ENCODE measurements around the gene GPSM1.

Gene GPSM1

DNA sequence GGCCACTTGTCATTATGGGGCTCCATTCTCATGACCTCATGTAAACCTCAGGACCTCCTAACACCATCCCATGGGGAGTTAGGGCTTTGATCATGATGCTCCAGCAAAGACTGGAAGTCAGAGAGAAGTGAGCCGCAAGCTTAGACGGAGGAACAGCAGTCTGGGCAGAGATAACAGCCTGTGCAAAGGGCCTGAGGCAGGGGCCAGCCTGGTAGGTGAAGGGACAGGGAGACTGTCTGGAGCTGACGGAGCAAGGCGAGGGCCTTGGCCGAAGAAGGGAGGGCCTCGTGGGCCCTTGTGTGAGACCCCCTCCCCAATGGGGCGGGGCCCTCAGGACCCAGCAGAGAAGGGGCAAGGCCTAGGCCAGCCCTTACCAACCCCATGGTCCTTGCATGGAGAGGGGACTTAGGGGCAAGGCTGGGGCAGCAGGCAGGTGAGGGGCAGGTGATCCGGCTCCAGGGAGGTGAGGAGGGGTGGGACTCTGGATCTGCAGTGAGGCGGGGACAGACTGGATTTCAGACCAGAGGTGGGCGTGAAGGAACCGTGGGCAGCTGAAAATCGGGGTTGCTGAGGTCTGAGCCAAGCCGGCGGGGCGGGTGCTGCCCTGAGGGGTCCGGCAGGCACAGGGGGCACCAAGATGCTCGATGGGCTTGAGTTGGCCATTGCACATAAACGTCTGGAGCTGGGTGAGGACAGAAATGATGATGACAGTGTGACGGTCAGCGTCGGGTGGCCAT is 17.4 kb downstream of the GPSM1 start:
- no peak for DNase-seq (ENCODE audit: extremely low read depth, low read depth)
- TF ChIP-seq, protein P1, sequence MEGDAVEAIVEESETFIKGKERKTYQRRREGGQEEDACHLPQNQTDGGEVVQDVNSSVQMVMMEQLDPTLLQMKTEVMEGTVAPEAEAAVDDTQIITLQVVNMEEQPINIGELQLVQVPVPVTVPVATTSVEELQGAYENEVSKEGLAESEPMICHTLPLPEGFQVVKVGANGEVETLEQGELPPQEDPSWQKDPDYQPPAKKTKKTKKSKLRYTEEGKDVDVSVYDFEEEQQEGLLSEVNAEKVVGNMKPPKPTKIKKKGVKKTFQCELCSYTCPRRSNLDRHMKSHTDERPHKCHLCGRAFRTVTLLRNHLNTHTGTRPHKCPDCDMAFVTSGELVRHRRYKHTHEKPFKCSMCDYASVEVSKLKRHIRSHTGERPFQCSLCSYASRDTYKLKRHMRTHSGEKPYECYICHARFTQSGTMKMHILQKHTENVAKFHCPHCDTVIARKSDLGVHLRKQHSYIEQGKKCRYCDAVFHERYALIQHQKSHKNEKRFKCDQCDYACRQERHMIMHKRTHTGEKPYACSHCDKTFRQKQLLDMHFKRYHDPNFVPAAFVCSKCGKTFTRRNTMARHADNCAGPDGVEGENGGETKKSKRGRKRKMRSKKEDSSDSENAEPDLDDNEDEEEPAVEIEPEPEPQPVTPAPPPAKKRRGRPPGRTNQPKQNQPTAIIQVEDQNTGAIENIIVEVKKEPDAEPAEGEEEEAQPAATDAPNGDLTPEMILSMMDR (IDR thresholded peaks at IDR 0.05; ENCODE audit: low read depth, low read length) = no peak

DNA sequence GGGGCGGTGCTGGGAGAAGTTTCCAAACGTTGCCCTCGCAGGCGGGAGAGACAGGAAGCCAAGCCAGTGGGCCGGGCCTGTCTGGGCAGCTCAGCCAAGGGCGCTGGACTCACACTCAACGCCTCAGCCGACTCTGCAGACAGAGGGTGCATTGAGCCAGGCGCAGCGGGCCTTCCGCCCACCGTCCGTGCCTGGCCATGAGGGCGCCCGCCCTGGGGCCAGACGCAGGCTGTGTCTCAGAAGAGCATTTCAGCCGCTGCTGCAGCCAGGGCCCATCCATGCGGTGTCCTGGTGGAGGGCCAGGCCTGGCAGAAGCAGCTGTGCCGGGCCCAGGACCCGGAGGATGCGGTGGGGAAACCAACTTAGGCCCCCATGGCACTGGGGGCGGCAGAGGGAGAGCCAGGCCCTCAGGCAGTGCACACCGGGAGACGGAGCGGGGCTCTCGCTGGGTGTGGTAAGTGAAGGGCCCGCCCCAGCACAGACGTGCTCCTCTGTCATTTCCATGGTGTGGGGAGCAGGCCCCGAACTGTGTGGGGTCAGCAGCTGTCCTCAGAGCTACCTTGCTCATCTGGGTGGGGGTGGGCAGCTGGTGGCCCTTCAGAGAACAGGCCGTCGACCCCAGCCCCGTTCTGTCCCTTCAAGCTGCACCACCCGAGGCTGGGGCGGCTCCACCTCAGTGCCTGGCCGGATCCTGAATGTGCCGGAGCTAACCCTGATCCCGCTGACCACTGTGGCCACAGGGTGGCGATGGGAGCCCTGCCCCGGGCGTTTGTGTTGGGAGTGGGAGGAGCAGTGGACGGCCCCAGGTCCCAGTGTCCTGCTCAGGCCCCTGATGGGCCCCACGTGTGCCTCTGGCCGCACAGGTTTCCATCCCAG is 18.2 kb downstream of the GPSM1 start:
- TF ChIP-seq, protein P1 (IDR thresholded peaks at IDR 0.05; ENCODE audit: low read depth, low read length) = peak; percentile 65
- no peak for DNase-seq (ENCODE audit: extremely low read depth, low read depth)

DNA sequence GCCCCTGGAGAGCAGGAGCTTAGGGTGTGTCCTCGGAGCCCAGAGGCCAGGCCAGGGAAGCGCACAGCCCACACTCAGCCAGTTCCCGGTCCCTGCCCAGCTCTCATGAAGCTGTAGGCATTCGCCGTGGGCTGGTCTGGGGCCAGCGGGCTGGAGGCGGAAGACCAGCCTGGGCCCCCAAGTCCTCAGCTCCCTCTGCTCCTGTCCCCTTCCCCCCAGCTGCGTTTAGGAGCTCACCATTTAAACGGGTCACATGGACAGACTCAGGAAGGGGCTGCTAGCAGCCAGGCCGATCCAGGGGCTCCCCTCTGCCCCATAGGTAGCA is 18.8 kb downstream of the GPSM1 start:
- TF ChIP-seq, protein P1 (IDR thresholded peaks at IDR 0.05; ENCODE audit: low read depth, low read length) = no peak
- no peak for DNase-seq (ENCODE audit: extremely low read depth, low read depth)

DNA sequence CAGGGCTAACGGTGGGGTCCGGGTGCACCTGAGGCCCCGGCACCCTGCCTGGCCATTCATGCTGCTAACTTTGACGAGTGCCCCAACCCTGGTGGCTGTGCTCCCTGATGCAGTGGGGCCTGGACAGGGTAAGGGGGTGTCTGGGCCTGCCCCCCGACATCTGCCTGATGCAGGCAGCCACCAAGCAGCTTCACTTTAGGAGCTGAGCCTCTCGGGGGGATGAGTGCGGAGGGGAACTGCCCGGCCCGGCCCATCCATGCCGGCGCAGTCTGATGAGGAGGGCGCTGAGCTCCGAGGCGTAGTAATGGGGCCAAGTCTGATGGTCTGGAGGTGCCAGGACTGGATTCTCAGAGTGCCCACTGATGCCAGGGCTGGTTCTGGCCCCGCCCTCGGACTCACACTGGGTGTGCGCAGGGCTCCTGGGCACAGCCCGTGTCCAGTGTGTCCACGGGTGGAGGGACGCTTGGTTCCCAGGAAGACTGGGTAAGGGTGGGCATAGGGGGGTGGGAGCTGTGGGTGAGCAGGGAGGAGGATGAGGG is 19.7 kb downstream of the GPSM1 start:
- TF ChIP-seq, protein P1 (IDR thresholded peaks at IDR 0.05; ENCODE audit: low read depth, low read length) = no peak
- DNase-seq (ENCODE audit: extremely low read depth, low read depth) = no peak

DNA sequence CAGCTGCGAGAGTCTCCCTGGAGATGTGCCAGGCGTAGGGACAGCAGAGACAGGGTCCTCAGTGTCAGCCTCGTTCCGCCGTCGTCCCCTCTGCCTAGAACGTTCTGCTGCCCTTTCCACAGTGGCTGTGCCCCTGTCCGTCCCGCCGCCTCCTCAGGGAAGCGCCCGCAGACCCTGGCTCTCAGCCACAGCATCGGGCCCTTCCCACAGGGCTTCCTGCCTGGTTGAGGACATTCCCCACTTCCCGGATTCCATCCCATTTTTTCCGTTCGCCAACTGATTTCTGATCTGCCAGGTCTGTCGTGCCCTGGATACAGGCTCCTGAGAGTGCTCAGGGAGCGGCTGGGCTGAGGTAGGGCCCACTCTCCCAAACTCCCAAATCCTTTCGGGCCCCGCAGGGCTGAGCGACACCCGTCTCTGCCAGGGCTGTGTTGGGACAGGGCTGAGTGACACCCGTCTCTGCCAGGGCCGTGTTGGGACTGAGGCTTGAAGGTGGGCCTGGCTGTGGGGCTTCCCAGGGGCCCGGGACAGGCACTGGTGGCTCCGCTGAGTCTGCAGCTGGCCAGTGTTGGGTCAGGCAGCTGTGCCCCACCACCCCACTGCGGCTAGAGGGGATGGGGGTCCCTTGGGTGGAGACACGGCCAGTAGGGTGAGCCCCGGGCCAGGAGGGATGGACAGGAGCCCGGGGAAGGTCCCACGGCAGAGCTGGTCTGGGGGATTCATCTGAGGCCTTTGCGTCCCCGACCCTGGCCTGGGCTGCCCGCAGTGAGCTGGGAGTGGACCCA is 20.3 kb downstream of the GPSM1 start:
- TF ChIP-seq, protein P1 (IDR thresholded peaks at IDR 0.05; ENCODE audit: low read depth, low read length) = no peak
- DNase-seq (ENCODE audit: extremely low read depth, low read depth) = no peak

DNA sequence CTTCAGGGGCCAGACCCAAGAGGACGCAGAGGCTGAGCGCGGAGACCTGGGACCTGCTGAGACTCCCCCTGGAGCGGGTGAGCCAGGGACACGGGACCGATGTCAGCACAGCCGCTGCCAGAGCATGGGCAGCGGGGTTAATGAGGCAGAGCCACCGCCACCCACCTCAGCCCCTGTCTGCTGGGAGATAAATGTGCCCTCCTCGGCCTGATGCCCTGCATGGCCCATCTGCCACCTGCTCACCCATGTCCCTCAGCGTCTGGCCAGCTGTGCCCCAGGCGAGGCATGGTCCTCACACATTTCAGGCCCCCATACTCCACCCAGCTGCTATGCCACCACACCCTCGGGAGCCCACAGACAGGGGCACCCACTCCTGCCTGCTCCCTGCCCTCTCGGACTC is 21.4 kb downstream of the GPSM1 start:
- DNase-seq (ENCODE audit: extremely low read depth, low read depth) = no peak
- TF ChIP-seq, protein P1 (IDR thresholded peaks at IDR 0.05; ENCODE audit: low read depth, low read length) = no peak
